GM18951 (cell line): Measurements from ENCODE around the gene NFATC3.

Experiments used
- POLR2A ChIP-seq: IDR thresholded peaks from 4 replicates; pipeline ENCODE4 v1.6.1; 2011; ENCODE audit warnings: mild to moderate bottlenecking; ENCODE audit not compliant: insufficient read length, insufficient read depth; ENCODE audit errors: extremely low read depth
- in situ Hi-C: fragments of 300-500 bp; cut with MboI; formaldehyde crosslinking; loops from one replicate; pipeline ENCODE4 v1.12.0; 2022; ENCODE audit warnings: low sequenced_read_pairs, mixed read lengths, inconsistent platforms; ENCODE audit not compliant: unreplicated experiment

The NFATC3 gene

GRCh38 chr16:68249371-68249770 lies 164.2 kb downstream of the NFATC3 start:
- TF ChIP-seq POLR2A: no peak
- in situ Hi-C loops: no loop called here

- TF ChIP-seq POLR2A: no peak
- in situ Hi-C loops: no loop called here
These were observed 165.8 kb downstream of the NFATC3 start for GRCh38 chr16:68250951-68251350.

- TF ChIP-seq POLR2A: no peak
- in situ Hi-C loops: no loop called here
These were observed 166.7 kb downstream of the NFATC3 start for GRCh38 chr16:68251832-68252231.

- no peak for TF ChIP-seq POLR2A
- in situ Hi-C loops: no loop called here
These were observed 167.2 kb downstream of the NFATC3 start for GRCh38 chr16:68252383-68252782.

GRCh38 chr16:68253721-68254120 lies 168.6 kb downstream of the NFATC3 start:
- no peak for TF ChIP-seq POLR2A
- in situ Hi-C loops: no loop called here

GRCh38 chr16:68255712-68256111 lies 170.5 kb downstream of the NFATC3 start:
- no peak for TF ChIP-seq POLR2A
- in situ Hi-C loops: no loop called here

- in situ Hi-C loops: no loop called here
- no peak for TF ChIP-seq POLR2A
These were observed 172.2 kb downstream of the NFATC3 start for GRCh38 chr16:68257251-68257905.

GRCh38 chr16:68257906-68258800 lies 173.0 kb downstream of the NFATC3 start:
- in situ Hi-C loops: no loop called here
- TF ChIP-seq POLR2A: no peak

- TF ChIP-seq POLR2A: no peak
- in situ Hi-C loops: no loop called here
These were observed 174.0 kb downstream of the NFATC3 start for GRCh38 chr16:68259007-68259825.

GRCh38 chr16:68263559-68264127 lies 178.5 kb downstream of the NFATC3 start:
- in situ Hi-C loops: loop anchor here (5.0 kb wide), 1 partner anchor 69 kb away; no protein-coding TSS in a partner anchor

GRCh38 chr16:68264128-68265077 lies 179.2 kb downstream of the NFATC3 start, which contains the start of gene SLC7A6:
TSS of gene SLC7A6 (plus strand) at chr16:68264526. CDS start at chr16:68274727, 10,201 bp downstream.
- in situ Hi-C loops: loop anchor here (5.0 kb wide), 1 partner anchor 68 kb away; no protein-coding TSS in a partner anchor
- TF ChIP-seq POLR2A: peak; percentile 86

More at GRCh38 chr16:68263559-68264127, 178.5 kb downstream of the NFATC3 start:
- no peak for TF ChIP-seq POLR2A

GRCh38 chr16:68265078-68265920 lies 180.1 kb downstream of the NFATC3 start:
- peak; percentile 53 for TF ChIP-seq POLR2A
- in situ Hi-C loops: no loop called here
